GM23338 (cell line): ENCODE measurements around the gene DLG2. TPM values are rescaled to one million over a fixed set of nuclear protein-coding genes. Genes with fewer than 3 reads are reported as not detected.

Experiments
- ATAC-seq: fragments of 200-7000 bp; cut with Tn5 transposase; 3 replicates; pipeline ENCODE4 v1.9.1; 2020
- DNase-seq: peaks from one replicate; pipeline ENCODE4 v3.0.0-alpha.2; 2015; ENCODE audit warnings: low spot score
- H2AFZ ChIP-seq: fragments of 200-600 bp; sonication (generic); 2 replicates; pipeline ENCODE4 v1.8.0; 2016; ENCODE audit warnings: antibody characterized with exemption, mild to moderate bottlenecking, moderate library complexity
- H3F3A ChIP-seq: fragments of 200-600 bp; sonication (generic); replicated peaks from 2 replicates; pipeline ENCODE4 v1.8.0; 2017; ENCODE audit warnings: antibody characterized with exemption, mixed run types, low read depth
- H3K27ac ChIP-seq: fragments of 200-600 bp; sonication (generic); 2 replicates; pipeline ENCODE4 v1.6.1; 2016; ENCODE audit warnings: low read depth
- H3K27me3 ChIP-seq: fragments of 200-600 bp; sonication (generic); 2 replicates; pipeline ENCODE4 v1.8.0; 2016; ENCODE audit warnings: mild to moderate bottlenecking, mixed run types, moderate library complexity; ENCODE audit not compliant: insufficient read depth
- H3K36me3 ChIP-seq: fragments of 200-600 bp; sonication (generic); 2 replicates; pipeline ENCODE4 v1.8.0; 2016; ENCODE audit warnings: mild to moderate bottlenecking; ENCODE audit not compliant: insufficient read depth
- H3K4me1 ChIP-seq: fragments of 200-600 bp; sonication (generic); 2 replicates; pipeline ENCODE4 v1.8.0; 2016; ENCODE audit warnings: mild to moderate bottlenecking, moderate library complexity; ENCODE audit not compliant: insufficient read depth
- H3K4me2 ChIP-seq: fragments of 200-600 bp; sonication (generic); 2 replicates; pipeline ENCODE4 v1.7.1; 2017; ENCODE audit warnings: mixed run types
- H3K4me3 ChIP-seq: fragments of 200-600 bp; sonication (generic); 2 replicates; pipeline ENCODE4 v1.6.1; 2016; ENCODE audit warnings: mixed run types
- H3K79me2 ChIP-seq: fragments of 200-600 bp; sonication (generic); replicated peaks from 2 replicates; pipeline ENCODE4 v1.8.0; 2017; ENCODE audit warnings: mild to moderate bottlenecking; ENCODE audit not compliant: insufficient read depth
- H3K9me2 ChIP-seq: fragments of 200-600 bp; sonication (generic); 2 replicates; pipeline ENCODE4 v1.8.0; 2017; ENCODE audit not compliant: insufficient read depth
- H4K20me1 ChIP-seq: fragments of 200-600 bp; sonication (generic); replicated peaks from 2 replicates; pipeline ENCODE4 v1.8.0; 2017; ENCODE audit warnings: mild to moderate bottlenecking; ENCODE audit not compliant: insufficient read depth
- H3K27ac Mint-ChIP-seq: 2 replicates; pipeline ENCODE4 v1.8.0; 2020; ENCODE audit warnings: inconsistent platforms, mild to moderate bottlenecking, moderate library complexity, mixed read lengths
- H3K27me3 Mint-ChIP-seq: 3 replicates; pipeline ENCODE4 v1.8.0; 2022; ENCODE audit warnings: low read depth, mild to moderate bottlenecking, moderate library complexity, mixed read lengths, inconsistent platforms; ENCODE audit not compliant: insufficient read depth, poor library complexity
- H3K36me3 Mint-ChIP-seq: 3 replicates; pipeline ENCODE4 v1.8.0; 2021; ENCODE audit warnings: low read depth, mild to moderate bottlenecking, inconsistent platforms, moderate library complexity, mixed read lengths
- H3K4me1 Mint-ChIP-seq: 3 replicates; pipeline ENCODE4 v1.8.0; 2020; ENCODE audit warnings: mild to moderate bottlenecking, inconsistent platforms, mixed read lengths
- H3K4me3 Mint-ChIP-seq: 3 replicates; pipeline ENCODE4 v1.8.0; 2021; ENCODE audit warnings: moderate library complexity, mild to moderate bottlenecking, inconsistent platforms, mixed read lengths
- H3K9me3 Mint-ChIP-seq: 3 replicates; pipeline ENCODE4 v1.8.0; 2020; ENCODE audit warnings: moderate library complexity, mild to moderate bottlenecking, inconsistent platforms, mixed read lengths
- CREB1 ChIP-seq: fragments of 250-450 bp; sonication (Bioruptor Pico); IDR thresholded peaks from 2 replicates; pipeline ENCODE4 v1.5.0; 2020; ENCODE audit warnings: low read depth, mild to moderate bottlenecking, moderate library complexity
- ETS1 ChIP-seq: IDR thresholded peaks from 2 replicates; pipeline ENCODE4 v1.6.1; 2016; ENCODE audit warnings: antibody characterized with exemption
- EZH2 ChIP-seq: fragments of 200-600 bp; sonication (generic); IDR thresholded peaks from one replicate; pipeline ENCODE4 v1.8.0; 2017; ENCODE audit warnings: antibody characterized with exemption, mild to moderate bottlenecking, low read depth; ENCODE audit not compliant: unreplicated experiment
- JUNB ChIP-seq: IDR thresholded peaks from one replicate; pipeline ENCODE4 v1.6.1; 2016; ENCODE audit warnings: antibody characterized with exemption; ENCODE audit not compliant: unreplicated experiment
- NANOG ChIP-seq: IDR thresholded peaks from 2 replicates; pipeline ENCODE4 v1.6.1; 2016; ENCODE audit warnings: antibody characterized with exemption, borderline replicate concordance
- POLR2AphosphoS5 ChIP-seq: IDR thresholded peaks from 2 replicates; pipeline ENCODE4 v1.6.1; 2016; ENCODE audit warnings: antibody characterized with exemption, low read depth
- STAT1 ChIP-seq: IDR thresholded peaks from one replicate; pipeline ENCODE4 v1.6.1; 2016; ENCODE audit warnings: antibody characterized with exemption; ENCODE audit not compliant: unreplicated experiment
- ZNF114 ChIP-seq: fragments of 250-450 bp; sonication (Bioruptor Pico); IDR thresholded peaks from 2 replicates; pipeline ENCODE4 v1.5.0; 2020; ENCODE audit warnings: mild to moderate bottlenecking, moderate library complexity
- ZNF331 ChIP-seq: fragments of 250-450 bp; sonication (Bioruptor Pico); IDR thresholded peaks from 2 replicates; pipeline ENCODE4 v1.5.0; 2020; ENCODE audit warnings: low read depth, mild to moderate bottlenecking, moderate library complexity
- polyA plus RNA-seq: library from polyadenylated mRNA; unstranded; fragments of >200 nt; fragmentation: Nextera tagmentation; extraction: Ambion mirVana; gene quantifications from 2 replicates; pipeline ENCODE4 v1.2.1, GENCODE V29; 2016
- total RNA-seq: library from RNA; depleted of rRNA; stranded (reverse); fragments of >200 nt; shearing (Covaris generic); gene quantifications from 2 replicates; pipeline ENCODE4 v1.2.3, GENCODE V29; 2014
- TF ChIP-seq, protein P1 (sequence below): fragments of 250-450 bp; sonication (Bioruptor Pico); IDR thresholded peaks from 2 replicates; pipeline ENCODE4 v1.5.0; 2020; ENCODE audit warnings: mild to moderate bottlenecking, moderate library complexity
- TF ChIP-seq, protein P2 (sequence below): IDR thresholded peaks from one replicate; pipeline ENCODE4 v1.6.1; 2018; ENCODE audit warnings: antibody characterized with exemption; ENCODE audit not compliant: unreplicated experiment

DLG2 gene
- total and polyA plus RNA-seq, 2 experiments from 2014 or later: 19.8 to 21.5 TPM

- ATAC-seq: no peak
- no peak for DNase-seq
- Histone ChIP-seq H3K79me2 (no peaks in the 10 kb centered on the region), H2AFZ (no peak overlapping the region), H3K36me3 (no peaks in the 10 kb centered on the region), H3K4me2 (no peak overlapping the region), H3K4me3 (no peak overlapping the region), H3K9me2 (no peaks in the 10 kb centered on the region), H4K20me1 (no peaks in the 10 kb centered on the region), H3F3A (no peaks in the 10 kb centered on the region), H3K27me3 (no peaks in the 10 kb centered on the region), H3K27ac (no peak overlapping the region), H3K4me1 (no peaks in the 10 kb centered on the region)
- H3K36me3 Mint-ChIP-seq: no peaks in the 10 kb centered on the region
- no peak overlapping the region for H3K27ac Mint-ChIP-seq
- TF ChIP-seq, protein P1, sequence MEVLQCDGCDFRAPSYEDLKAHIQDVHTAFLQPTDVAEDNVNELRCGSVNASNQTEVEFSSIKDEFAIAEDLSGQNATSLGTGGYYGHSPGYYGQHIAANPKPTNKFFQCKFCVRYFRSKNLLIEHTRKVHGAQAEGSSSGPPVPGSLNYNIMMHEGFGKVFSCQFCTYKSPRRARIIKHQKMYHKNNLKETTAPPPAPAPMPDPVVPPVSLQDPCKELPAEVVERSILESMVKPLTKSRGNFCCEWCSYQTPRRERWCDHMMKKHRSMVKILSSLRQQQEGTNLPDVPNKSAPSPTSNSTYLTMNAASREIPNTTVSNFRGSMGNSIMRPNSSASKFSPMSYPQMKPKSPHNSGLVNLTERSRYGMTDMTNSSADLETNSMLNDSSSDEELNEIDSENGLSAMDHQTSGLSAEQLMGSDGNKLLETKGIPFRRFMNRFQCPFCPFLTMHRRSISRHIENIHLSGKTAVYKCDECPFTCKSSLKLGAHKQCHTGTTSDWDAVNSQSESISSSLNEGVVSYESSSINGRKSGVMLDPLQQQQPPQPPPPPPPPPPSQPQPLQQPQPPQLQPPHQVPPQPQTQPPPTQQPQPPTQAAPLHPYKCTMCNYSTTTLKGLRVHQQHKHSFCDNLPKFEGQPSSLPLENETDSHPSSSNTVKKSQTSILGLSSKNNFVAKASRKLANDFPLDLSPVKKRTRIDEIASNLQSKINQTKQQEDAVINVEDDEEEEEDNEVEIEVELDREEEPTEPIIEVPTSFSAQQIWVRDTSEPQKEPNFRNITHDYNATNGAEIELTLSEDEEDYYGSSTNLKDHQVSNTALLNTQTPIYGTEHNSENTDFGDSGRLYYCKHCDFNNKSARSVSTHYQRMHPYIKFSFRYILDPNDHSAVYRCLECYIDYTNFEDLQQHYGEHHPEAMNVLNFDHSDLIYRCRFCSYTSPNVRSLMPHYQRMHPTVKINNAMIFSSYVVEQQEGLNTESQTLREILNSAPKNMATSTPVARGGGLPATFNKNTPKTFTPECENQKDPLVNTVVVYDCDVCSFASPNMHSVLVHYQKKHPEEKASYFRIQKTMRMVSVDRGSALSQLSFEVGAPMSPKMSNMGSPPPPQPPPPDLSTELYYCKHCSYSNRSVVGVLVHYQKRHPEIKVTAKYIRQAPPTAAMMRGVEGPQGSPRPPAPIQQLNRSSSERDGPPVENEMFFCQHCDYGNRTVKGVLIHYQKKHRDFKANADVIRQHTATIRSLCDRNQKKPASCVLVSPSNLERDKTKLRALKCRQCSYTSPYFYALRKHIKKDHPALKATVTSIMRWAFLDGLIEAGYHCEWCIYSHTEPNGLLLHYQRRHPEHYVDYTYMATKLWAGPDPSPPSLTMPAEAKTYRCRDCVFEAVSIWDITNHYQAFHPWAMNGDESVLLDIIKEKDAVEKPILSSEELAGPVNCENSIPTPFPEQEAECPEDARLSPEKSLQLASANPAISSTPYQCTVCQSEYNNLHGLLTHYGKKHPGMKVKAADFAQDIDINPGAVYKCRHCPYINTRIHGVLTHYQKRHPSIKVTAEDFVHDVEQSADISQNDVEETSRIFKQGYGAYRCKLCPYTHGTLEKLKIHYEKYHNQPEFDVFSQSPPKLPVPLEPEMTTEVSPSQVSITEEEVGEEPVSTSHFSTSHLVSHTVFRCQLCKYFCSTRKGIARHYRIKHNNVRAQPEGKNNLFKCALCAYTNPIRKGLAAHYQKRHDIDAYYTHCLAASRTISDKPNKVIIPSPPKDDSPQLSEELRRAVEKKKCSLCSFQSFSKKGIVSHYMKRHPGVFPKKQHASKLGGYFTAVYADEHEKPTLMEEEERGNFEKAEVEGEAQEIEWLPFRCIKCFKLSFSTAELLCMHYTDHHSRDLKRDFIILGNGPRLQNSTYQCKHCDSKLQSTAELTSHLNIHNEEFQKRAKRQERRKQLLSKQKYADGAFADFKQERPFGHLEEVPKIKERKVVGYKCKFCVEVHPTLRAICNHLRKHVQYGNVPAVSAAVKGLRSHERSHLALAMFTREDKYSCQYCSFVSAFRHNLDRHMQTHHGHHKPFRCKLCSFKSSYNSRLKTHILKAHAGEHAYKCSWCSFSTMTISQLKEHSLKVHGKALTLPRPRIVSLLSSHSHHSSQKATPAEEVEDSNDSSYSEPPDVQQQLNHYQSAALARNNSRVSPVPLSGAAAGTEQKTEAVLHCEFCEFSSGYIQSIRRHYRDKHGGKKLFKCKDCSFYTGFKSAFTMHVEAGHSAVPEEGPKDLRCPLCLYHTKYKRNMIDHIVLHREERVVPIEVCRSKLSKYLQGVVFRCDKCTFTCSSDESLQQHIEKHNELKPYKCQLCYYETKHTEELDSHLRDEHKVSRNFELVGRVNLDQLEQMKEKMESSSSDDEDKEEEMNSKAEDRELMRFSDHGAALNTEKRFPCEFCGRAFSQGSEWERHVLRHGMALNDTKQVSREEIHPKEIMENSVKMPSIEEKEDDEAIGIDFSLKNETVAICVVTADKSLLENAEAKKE (CRISPR knock-in tag): no peak
- TF ChIP-seq EZH2 (no peak), JUNB (no peak), POLR2AphosphoS5 (no peak), ETS1 (no peak), ZNF114 (CRISPR knock-in tag) (no peak), ZNF331 (CRISPR knock-in tag) (no peak), STAT1 (no peak), CREB1 (CRISPR knock-in tag) (no peak), NANOG (no peak)
- TF ChIP-seq, protein P2, sequence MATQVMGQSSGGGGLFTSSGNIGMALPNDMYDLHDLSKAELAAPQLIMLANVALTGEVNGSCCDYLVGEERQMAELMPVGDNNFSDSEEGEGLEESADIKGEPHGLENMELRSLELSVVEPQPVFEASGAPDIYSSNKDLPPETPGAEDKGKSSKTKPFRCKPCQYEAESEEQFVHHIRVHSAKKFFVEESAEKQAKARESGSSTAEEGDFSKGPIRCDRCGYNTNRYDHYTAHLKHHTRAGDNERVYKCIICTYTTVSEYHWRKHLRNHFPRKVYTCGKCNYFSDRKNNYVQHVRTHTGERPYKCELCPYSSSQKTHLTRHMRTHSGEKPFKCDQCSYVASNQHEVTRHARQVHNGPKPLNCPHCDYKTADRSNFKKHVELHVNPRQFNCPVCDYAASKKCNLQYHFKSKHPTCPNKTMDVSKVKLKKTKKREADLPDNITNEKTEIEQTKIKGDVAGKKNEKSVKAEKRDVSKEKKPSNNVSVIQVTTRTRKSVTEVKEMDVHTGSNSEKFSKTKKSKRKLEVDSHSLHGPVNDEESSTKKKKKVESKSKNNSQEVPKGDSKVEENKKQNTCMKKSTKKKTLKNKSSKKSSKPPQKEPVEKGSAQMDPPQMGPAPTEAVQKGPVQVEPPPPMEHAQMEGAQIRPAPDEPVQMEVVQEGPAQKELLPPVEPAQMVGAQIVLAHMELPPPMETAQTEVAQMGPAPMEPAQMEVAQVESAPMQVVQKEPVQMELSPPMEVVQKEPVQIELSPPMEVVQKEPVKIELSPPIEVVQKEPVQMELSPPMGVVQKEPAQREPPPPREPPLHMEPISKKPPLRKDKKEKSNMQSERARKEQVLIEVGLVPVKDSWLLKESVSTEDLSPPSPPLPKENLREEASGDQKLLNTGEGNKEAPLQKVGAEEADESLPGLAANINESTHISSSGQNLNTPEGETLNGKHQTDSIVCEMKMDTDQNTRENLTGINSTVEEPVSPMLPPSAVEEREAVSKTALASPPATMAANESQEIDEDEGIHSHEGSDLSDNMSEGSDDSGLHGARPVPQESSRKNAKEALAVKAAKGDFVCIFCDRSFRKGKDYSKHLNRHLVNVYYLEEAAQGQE: no peak
- peaks cover 2% of the 10 kb centered on the region; the same call in 2 of the 3 replicates for H3K4me1 Mint-ChIP-seq
- H3K4me3 Mint-ChIP-seq: no peak overlapping the region
- H3K9me3 Mint-ChIP-seq: no peaks in the 10 kb centered on the region
- no peaks in the 10 kb centered on the region for H3K27me3 Mint-ChIP-seq
Measured at GRCh38 chr11:83918476-83918875, 1708.7 kb downstream of the DLG2 start.
